Amniotic epithelial cell (primary cell): Measurements from ENCODE around the gene GOLGA6C.
"Not testable (repeated sequence)": the region's sequence is repeated elsewhere in the genome, so short reads cannot be mapped to it uniquely, and the experiment has no call there.

Experiments
- DNase-seq: peaks from one replicate; pipeline ENCODE4 v3.0.0-alpha.2; 2010; ENCODE audit warnings: low read depth

Gene GOLGA6C

DNA sequence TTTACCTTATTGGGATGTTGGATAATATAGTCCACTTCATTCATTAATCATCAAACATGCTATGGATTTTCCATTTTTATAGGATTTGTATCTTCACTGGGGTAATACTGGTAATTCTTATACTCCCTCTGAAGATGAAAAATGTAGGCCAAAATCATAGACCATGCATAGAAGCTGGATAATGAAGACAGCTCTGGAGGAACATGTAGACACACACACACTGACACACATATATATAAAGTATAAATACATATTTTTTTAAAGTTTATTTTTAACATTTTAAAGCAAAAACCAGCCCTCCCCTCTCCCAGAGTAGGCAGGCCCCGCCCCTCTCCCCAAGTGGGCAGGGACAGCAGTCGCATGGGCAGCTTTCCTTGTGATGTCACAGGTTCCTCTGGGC is at the start of gene GOLGA6C:
Gene GOLGA6C (plus strand): TSS at position 301 of the 400 bp plus-strand sequence. CDS start 265 bp downstream, outside the sequence.
- not testable (repeated sequence) for DNase-seq

DNA sequence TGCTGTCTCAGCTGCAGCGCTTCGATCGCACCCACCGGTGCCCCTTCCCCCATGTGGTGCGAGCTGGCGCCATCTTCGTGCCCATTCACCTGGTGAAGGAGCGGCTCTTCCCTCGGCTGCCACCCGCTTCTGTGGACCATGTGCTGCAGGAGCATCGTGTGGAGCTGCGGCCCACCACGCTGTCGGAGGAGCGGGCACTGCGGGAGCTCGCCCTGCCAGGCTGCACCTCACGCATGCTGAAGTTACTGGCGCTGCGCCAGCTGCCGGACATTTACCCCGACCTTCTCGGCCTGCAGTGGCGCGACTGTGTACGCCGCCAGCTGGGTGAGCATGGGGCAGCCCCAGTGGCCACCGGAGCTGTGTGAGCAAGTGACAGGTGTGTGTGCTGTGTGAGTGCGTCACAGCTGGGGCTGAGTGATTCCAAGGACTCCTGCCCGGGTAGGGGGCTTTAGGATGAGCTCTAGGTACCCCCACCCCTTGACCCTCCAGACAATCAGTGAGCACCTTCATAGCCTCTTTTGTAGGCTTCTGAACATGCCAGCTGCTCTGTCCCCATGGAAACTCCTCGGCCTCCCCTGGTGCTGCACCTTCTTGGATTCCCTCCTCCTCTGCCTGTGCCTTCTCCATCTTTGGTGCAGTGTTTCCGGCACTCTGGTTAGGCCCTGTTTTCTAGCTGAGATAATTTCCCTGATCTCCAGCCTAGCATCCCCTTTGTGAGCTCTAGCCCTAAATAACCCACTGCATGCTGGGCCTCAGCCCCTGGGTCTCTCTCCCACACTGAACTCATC is 49.4 kb upstream of the GOLGA6C start:
- DNase-seq: no peak

- no peak for DNase-seq
Observed at GRCh38 chr15:75209289-75209676, 48.9 kb upstream of the GOLGA6C start.

GRCh38 chr15:75210811-75211230 is 47.3 kb upstream of the GOLGA6C start:
- DNase-seq: no peak

GRCh38 chr15:75211436-75212199 is 46.5 kb upstream of the GOLGA6C start:
- DNase-seq: peak; percentile 21

- no peak for DNase-seq
Observed at GRCh38 chr15:75212200-75212858, 45.8 kb upstream of the GOLGA6C start.

DNA sequence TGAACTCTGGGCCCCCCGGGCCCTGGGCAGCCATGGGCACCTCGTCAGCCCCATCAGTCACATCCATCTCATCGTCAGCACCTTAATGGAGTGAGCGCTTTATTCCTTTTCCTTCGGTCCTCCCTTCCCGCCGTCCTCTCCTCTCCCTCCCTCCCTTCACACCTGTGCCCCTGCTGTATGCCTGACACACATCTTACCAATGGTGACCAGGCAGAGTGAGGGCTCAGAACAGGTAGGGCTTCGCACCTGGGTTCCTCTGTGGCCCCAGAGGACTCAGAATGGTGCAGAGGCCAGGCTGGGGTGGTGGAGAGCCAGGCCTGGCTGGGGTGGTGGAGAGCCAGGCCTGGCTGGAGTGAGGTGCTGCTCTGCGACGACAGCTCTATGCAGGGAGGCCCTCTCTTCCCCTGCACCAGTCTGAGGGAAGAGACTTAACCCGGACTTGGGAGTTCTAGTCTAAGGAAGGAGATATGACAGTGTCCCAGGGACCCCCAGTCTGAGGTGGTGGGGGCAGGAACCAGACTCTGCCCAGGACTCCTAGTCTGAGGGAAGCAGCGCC is 44.8 kb upstream of the GOLGA6C start:
- no peak for DNase-seq

DNA sequence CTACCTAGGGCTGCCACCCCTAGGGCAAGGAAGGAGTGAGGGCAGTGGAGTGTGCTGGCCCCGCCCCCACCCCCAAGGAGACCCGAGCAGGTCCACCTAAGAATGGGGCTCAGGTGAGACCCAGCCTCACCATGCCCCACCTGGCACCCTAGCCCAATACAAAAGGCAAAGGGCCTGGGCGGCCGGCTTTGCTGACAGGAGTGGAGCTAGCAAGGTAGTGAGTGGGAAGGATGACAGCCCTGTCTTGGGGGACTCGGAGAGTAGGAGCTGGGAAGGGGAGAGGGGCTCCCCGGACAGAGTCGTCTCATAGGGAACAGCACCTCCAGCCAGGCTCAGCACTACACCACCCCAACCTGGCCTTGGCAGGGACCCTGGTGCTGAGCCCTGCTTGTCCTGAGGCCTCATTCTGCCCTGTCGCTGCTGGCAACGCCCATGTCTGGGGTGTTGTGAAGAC is 44.3 kb upstream of the GOLGA6C start:
- no peak for DNase-seq

GRCh38 chr15:75214293-75215096 is 43.6 kb upstream of the GOLGA6C start:
- DNase-seq: no peak

DNA sequence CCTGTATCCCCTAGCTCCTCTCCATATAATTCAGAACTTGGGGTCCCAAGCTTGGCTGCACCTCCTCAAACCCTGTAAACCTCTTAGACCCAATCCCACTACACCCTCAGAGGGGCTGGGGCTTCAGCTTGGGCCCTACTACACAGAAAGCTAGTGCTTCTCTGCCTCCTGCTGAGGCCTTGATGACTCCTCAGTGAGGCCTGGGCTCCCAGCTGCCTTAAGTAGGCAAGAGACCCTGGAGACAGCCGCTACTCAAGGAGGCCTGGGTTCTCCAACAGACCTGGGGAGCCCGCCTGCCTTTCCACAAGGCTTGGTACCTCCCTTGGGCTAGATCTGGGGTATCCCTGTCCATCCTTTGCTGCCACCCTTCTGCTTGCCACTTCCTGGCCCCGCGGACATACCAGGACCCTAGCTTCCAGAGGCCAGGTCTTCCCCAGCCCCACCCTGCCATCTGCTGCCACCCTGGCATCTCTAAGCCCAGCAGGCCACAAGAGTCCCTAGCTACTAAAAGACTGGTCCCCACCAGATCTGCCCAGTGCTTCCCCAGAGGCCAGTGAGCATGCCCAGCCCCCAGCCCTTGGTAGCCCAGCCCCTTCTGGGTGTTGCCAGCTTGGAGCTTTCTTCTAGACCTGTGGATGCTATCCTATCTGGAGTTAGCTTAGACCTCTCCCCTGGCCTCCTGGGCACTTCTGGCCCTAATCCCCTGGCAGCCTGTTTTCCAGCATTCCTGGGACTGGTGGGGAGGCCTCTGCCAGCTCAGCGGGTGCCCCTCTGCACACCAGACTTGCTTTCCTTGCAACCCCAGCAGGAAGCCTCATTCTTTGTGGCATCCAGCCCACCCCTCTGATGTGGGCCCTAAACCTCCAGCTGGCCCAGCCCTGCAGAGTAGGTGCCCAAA is 42.8 kb upstream of the GOLGA6C start:
- DNase-seq: peak; percentile 9

DNA sequence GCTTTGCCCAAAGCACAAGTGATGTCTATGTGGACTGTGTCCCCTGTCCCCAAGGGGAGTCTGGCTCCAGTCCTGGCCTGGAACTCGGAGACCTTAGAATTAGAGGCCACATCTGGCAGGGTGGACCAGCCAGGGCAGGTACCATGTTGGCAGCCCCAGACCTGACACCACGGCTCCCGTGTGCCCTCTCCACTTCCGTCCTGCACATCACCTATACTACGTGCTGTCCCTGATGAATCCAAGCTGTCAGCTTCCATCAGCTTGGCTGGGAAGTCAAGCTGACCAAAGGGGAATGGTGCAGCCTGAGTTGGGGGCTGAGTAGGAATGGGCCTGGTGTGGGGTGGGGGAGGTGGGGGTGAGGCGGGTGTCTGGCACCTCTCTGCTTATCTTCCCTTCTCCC is 41.1 kb upstream of the GOLGA6C start:
- DNase-seq: no peak

DNA sequence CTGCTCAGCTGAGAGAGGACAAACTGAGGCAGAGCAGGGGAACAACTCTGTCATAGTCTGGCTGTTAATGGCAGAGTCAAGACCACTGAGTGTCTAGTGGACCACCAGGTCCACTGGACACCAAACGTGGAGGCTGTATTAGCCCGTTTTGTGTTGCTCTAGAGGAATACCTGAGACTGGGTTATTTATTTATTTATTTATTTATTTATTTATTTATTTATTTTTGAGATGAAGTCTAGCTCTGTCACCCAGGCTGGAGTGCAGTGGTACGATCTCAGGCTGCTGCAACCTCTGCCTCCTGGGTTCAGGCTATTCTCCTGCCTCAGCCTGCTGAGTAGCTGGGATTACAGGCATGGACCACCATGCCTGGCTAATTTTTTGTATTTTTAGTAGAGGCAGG is 40.6 kb upstream of the GOLGA6C start:
- not testable (repeated sequence) for DNase-seq

- DNase-seq: not testable (repeated sequence)
Observed at GRCh38 chr15:75219507-75219929, 38.6 kb upstream of the GOLGA6C start.

DNA sequence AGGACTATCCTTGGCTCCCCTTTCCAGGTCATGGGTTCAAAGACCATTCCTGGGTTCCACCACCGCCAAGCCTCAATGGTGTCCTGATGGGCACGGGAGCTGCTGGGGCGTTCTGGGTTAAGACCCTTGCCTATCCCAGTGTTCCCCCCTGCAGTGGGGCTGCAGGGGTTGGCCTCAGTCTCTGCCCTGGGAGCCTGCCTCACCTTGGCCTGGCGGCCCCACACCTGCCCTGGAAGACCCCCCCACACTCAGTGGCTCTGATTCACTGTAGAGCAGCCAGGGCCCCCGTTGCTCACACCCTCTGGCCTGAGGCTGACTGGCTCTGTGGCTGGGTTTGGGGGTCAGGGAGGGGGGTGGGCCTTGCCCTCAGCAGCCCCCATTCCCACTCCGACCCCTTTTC is 34.4 kb upstream of the GOLGA6C start:
- DNase-seq: no peak

GRCh38 chr15:75224281-75224680 is 33.9 kb upstream of the GOLGA6C start:
- DNase-seq: no peak

DNA sequence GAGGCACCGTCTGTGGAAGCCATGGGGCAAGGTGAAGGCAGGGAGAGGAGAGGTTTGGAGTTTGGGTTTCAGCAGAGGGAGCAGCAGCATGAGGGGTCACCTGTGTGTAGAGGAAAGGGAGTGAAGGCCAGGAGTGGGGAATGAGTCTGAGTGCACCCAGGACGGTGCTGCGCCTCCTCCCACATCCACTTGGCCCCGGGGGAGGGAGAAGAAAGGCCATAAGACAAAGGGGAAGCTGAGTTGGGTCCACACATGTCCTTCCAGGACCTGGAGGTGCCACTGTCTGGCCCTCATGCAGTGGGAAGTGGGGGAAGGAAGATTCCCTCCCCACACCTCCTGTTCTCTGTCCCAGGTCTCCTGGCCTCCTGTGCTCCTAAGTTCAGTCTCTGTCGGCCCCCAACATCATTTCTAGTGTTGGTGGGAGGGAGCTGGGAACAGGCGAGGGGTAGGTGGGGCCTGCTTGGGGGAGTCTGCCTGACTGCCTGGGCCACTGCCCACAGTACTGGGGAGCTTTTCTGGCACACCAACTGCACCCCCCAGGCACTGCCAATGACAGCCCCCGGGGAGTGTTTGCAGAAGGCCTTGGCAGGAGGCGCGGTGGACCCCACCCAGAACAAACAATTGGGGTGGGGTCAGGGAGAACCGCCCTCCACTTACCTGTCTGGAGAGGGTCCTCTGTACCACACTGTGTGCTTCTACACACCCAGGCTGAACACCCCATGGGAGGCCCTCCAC is 32.9 kb upstream of the GOLGA6C start:
- not testable (repeated sequence) for DNase-seq

DNA sequence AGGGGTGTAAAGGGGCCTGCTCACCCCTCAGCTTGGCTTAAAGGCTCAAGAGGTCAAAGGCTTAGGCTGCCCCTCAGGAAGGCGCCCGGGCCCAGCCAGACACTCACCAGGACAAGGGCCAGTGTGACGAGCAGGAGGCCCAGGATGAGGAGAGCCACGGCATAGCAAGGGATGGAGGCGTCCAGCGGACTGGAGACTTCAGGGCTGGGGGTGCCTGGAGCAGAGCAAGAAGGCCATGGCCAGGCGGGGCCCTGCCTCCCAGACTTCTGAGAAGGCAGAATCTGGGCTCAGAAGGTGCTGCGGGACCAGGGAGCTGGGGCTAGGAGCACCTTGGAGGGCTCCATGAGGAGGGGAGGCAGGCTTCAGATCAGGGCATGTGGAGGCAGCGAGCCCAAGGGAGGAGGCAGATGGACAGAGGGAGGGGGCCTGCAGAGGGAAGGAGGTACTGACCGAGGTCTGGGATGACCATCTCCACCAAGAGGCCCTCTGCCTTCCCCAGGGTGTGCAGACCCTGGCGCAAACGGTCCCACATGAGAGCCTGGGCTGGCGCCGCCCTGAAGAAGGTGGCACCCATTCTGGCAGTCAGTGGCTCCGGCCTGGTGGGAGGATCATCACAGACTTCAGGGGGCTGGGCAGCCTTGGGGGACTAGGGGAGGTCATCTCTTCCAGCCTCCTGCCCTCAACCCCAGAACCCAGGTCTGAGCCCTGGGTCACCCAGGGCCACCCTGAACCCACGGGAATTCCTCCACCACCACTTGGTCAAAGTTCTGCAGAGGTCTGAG is 32.0 kb upstream of the GOLGA6C start:
- no peak for DNase-seq

GRCh38 chr15:75227112-75227511 is 31.0 kb upstream of the GOLGA6C start:
- DNase-seq: not testable (repeated sequence)
